Raji (cell line): ENCODE data around the gene CLSTN3.

Experiments used
- POLR2A ChIP-seq: IDR thresholded peaks from 2 replicates; pipeline ENCODE4 v1.6.1; 2011; ENCODE audit warnings: low read depth, low read length, control low read depth; ENCODE audit not compliant: insufficient read depth

The CLSTN3 gene

DNA sequence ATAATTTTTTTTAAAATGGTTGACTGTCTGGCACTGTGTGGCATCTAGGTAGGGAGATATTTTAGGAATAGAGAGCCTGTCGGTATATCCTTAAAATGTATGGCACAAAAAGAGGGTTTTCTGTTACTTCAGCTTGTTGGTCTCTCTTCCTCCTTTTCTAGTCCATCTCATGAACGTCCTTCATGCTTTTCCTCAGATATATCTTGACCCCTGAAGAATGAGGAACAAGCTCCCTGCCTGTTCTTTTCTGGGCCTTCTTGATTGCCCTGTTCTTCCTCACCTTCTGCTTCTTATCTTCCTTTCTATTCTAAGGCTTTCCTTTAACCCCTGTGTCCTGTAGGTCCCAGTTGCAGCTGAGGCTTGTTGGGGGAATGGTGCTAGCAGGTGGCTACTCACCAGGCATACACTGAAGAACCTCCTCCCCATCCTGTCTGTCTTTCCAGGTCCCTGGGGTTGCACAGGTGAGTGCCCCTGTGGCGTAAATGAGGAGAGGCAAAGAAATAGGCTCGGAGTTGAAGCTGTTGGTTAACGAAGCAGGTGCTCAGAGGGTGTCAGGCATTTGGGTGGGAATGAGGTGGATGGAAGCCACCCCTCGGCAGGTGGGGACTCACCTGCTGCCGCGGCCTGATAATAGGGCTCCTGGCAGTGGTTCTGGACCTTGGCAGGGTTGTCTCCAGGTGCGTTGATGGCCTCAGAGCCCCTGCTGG lies 30.7 kb upstream of the CLSTN3 start:
- no peak for TF ChIP-seq POLR2A

DNA sequence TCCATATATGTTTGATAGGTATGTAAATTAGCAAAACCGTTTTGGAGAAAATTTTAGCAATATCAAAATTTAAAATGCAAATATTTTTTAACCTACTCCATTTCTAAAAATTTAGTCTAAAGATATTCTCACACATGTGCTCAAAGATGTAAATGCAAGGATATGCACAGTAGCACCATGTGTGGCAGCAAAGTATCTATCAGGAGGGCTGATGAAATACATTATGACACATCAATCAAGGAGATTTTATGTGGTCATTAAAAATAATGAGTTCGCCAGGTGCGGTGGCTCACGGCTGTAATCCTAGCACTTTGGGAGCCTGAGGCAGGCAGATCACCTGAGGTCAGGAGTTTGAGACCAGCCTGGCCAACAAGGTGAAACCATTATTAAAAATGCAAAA lies 29.9 kb upstream of the CLSTN3 start:
- TF ChIP-seq POLR2A, result no peak

DNA sequence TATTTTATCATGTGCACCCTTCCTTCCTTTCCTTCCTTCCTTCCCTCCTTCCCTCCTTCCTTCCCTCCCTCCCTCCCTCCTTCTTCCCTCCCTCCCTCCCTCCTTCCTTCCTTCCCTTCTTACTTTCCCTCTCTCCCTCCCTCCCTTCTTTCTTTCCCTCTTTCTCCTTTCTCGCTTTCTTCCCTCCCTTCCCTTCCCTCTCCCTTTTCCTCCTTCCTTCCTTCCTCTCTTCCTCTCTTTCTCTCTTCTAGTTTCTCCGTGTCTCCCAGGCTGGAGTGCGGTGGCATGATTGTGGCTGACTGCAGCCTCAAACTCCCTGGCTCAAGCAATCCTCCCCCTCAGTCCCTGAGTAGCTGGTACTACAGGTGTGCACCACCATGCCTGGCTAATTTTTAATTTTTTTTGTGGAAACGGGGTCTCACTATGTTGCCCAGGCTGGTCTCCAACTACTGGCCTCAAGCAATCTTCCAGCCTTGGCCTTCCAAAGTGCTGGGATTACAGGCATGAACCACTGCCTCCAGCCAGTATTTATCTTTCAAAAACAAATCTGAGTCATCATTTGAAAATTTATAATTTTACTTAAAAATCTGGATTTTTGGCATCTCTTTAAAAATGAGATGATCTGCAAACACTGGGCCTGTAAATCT lies 29.0 kb upstream of the CLSTN3 start:
- no peak for TF ChIP-seq POLR2A

DNA sequence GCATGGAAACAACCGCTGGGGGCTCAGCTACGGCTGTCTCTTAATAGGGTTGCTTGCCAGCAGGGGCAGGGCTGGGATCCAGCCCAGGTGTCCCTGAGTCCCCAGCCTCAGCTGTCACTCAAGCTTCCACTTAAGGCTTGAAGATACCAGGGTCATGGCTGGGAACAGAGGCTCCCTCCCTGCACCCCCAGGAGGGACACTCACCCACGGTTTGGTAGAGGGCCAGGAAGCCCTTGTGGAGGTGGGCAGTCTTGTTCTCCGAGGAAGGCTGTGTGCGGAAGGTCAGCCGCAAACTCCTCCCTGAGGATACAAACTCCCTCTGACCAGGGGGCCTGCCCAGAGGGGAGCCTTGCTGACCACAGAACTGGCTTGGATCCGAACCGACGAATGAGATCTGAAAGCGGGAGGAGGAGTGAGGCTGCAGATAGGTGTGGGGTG lies 28.5 kb upstream of the CLSTN3 start:
- TF ChIP-seq POLR2A, result no peak

DNA sequence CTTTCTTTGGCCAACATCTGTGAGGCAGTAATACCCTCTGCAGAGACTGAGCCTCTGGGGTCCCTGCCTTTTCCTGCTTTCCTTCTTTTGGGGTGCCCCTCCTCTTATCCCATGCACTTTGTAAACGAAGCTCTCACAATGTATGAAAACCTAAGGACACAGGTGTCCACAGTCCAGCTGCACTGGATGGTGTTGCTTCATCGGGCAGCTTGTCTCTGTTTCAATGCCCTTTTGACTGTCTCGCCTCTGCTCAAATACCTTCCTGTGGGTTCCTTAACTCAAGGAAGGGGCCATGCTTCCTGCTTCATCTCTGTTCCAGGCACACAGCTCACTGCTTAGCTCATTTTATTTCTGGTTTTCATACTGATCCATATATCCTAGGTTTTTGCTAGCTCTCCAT lies 27.6 kb upstream of the CLSTN3 start:
- no peak for TF ChIP-seq POLR2A

DNA sequence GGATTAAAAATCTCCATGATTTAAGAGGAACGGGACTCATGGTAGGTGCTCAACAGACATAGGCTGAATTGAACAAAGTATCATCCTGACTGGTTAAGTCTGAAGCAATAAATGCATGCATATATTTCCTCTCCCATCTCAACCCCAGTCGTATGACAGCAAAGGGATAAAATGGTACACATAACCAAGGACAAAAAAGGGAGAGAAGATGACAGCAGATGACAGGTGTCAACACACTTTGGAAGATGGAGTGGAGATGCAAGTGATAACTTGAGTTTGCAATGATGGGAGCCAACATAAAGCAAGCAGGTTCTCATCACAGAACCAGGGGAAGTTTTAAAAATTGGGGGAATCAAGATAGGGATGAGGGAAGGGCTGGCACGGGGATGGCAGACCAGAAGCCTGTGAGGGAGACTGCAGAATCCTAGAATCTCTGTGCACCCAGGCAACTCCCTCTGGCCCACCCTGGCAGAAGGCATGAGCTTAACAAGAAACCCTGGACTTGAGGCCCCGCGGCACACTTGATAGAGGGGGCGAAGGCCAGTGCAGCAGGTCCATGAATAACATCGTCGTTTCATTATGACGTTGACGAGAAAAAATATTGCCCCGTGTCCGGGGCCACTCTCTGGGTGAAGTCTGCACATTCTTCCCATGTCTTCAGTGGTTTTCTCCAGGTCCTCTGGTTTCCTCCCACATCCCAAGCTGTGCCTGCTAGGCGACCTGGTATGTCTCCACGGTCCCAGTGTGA lies 26.2 kb upstream of the CLSTN3 start:
- TF ChIP-seq POLR2A, result no peak

DNA sequence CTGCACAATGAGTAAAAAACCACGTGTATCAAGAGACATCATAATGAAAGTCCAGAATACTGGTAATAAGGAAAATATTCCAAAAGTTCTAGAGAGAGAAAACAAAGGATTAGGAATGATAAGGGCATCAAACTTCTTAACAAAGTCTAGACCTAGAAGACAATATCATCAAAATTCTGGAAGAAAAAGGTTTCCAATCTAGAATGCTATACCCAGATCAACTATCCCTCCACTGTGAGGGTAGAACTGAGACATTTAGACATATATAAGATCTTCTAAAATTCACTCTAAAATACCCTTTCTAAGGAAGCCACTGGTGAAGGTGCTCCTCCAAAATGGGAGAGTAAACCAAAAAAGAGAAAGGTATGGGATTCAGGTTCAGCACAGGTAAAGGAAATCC lies 24.1 kb upstream of the CLSTN3 start:
- no peak for TF ChIP-seq POLR2A

DNA sequence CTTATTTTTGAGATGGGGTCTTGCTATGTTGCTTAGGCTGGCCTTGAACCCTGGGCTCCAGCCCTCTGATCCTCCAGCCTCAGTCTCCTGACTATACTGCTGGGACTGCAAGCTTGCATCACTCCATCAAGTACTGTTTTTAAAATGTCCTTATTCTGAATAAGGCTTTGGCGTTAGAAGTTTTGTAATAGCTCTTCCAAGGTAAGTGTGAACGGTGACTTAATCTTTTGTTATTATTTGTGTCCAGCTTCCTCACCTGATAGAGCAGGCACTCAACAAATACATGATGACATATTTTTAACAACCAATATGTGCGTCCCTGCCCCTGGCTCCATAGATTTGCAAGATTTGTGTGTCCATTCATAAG lies 22.6 kb upstream of the CLSTN3 start:
- no peak for TF ChIP-seq POLR2A

DNA sequence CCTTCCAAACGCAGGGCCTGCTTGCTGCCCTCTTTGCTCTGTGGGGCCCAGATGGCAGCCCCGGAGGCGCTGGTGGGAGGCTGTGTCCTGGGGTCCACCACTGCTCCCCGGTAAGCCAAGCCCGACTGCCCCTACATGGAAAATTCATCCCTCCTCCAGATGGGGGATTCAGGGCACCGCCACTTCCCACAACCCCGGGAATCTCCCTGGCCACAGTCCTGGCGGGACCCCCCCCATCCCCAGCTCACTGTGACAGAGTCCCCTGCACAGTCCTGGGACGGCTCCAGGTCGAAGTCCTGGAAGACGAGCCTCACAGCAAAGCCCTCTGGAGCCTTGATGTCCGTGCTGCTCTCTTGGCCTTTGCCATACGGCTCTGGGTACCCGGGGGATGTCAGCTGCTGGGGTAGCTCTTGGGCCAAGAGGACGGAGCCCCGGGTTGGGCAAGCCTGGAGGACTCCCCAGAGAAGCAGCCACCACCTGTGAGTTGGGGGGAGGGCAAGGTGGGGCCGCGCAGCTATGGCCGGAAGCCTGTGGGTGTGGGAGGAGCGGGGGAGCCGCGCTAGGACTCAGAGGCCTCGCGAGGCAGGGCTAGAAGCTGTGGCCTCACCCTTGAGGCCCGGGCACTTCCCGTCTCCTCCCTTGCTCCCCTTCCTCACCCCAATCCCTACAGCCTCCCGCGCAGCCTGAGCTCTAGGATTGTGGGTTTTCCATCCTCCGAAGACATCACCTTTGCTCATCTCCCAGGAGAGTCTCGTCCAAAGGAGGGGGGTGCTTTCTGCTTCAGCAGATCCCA lies 22.0 kb upstream of the CLSTN3 start:
- peak; percentile 93 for TF ChIP-seq POLR2A

DNA sequence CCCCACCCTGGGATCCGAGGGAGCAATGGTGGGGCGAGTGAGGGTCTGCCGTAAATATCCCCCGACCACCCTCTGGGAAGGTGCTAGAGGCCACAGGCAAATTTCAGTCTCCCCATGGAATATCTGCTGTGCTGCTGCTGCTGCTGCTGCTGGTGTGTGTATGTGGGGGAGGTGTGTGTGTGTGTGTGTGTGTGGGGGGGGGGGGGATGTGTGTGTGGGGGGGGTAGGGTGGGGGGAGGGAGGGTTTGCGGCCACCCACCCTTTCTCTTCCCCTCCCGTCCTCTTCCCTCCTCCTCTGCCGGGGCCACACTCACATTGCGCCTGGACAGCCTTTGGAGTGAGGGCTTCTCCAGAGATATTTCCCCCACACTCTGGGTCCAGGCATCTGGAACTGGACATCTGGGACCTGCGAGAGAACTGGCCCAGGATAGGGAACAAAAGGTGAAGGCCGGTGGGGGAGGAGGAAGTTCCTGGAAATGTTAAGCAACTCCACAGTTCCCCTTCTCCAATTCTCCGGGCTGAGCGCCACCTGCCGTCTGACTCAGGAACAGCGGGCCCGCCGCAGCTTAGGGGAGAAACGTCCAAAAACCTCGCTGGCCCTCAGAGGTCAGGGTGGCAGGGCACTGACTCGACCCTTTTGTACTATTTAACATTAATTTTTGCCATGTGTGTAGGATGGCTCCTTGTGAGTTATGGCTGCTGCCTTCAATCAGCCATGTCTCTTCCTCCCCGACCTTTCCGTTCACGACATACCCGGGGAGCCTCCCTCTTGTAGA lies 21.2 kb upstream of the CLSTN3 start, which contains the start of gene C1RL:
Gene C1RL (minus strand): TSS at position 419 of the 776 bp plus-strand sequence. CDS start 34 bp downstream, at position 385.
- TF ChIP-seq POLR2A, result no peak

DNA sequence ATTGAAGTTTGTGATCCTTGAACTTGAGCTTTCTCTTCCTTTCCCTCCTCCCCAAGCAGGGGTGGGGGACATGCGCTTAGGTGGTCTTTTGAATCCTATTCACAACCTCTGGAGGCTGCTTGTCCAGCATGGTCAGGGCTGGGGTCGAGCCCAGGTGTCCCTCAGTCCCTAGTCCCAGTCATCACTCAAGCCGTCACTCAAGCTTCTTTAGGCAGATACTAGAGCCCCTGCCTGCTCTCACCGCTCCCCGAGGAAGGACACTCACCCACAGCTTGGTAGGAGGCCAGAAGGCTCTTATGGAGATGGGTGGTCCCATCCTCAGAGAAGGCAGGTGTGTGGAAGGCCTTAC lies 20.6 kb upstream of the CLSTN3 start:
- TF ChIP-seq POLR2A, result no peak

DNA sequence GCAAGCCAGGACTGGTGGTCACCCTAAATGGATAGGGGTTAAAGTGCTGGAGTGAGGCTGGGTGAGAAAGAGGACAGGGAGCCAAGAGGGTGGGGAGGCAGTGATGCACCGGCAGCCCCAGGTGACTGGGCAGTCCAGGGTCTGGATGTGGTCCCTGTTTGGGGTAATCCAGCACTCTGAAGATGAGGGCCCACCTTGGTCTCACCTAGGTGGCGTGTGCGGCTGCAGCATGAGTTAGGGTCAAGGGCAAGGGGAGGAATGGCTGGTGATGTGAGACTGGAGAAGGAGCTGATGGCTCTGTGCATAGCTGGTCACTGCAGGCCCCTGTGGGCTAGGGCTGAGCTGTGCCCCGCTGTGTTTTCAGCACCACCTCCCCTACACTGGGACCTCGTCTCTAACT lies 19.5 kb upstream of the CLSTN3 start:
- no peak for TF ChIP-seq POLR2A

DNA sequence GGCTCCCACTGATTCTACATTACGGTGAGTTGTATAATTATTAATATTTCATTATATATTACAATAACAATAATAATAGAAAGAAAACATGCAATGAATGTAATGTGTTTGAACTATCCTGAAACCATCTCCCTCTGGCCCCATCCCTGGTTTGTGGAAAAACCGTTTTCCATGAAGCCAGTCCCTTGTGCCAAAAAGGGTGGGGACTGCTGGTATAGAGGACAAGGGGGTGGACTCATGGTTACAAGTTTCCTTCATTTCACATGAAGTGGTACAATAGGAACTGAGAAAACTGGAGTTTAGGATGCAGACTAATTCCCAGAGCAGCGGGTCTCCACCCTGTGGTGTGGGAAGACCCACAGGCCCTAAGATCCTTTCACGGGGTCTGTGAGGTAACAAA lies 18.1 kb upstream of the CLSTN3 start:
- no peak for TF ChIP-seq POLR2A

DNA sequence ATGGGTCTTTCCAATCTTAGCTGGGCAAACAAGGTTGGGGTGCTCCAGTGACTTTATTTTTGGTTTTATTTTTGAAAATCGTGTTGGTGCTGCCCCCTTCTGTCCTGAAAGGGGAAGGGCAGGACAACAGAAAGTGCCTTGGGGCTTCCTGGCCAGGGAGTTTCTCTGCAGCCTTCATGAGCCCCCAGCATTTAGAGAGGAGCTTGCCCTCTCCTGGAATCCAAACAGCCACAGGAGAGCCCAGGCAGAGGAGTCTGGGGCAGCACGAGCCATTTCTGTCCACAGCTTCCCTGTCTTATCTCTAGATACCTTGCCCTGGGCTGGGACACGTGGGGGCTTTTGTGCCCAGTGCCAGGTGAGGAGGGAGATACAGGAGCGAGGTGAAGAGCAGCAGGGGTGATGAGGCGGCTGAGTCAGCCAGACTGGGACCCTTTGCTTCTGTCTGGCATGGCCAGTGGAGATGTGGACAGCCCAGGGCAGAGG lies 16.7 kb upstream of the CLSTN3 start:
- no peak for TF ChIP-seq POLR2A
